GM04504 (cell line): ENCODE results near the gene SESTD1.
"Not testable (repeated sequence)": the region's sequence is repeated elsewhere in the genome, so short reads cannot be mapped to it uniquely, and the experiment has no call there.

Experiments used
- DNase-seq: peaks from one replicate; pipeline ENCODE4 v3.0.0-alpha.2; 2012; ENCODE audit warnings: low read depth

SESTD1 gene

GRCh38 chr2:179106676-179107428 lies 157.8 kb downstream of the SESTD1 start:
- peak; percentile 88 for DNase-seq

- no peak for DNase-seq
These were observed 158.3 kb downstream of the SESTD1 start for GRCh38 chr2:179106342-179106675.

GRCh38 chr2:179104736-179105135 lies 159.9 kb downstream of the SESTD1 start:
- no peak for DNase-seq

- DNase-seq: no peak
These were observed 166.4 kb downstream of the SESTD1 start for GRCh38 chr2:179098080-179098689.

DNA sequence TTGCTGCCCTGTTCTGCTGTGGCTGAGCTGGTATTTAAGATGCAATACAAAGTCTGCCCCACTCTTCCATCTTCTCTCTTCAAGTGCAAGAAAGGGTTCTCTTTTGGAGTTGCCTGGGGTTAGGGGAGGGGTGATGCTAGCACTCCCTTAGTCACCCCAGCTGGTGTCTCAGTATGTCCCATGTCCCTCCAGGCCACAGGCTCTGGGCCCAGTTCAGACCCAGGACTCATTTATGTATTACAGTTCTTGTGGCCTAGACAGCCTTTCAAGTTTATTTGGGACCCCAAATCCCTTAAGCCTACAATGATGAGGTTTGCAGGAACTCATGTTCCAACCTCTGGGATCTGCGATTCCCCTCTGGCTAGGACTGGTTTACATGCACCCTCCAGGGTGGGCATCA lies 167.5 kb downstream of the SESTD1 start:
- DNase-seq: no peak

GRCh38 chr2:179096090-179096489 lies 168.5 kb downstream of the SESTD1 start:
- DNase-seq: no peak

GRCh38 chr2:179092912-179093311 lies 171.7 kb downstream of the SESTD1 start:
- not testable (repeated sequence) for DNase-seq

DNA sequence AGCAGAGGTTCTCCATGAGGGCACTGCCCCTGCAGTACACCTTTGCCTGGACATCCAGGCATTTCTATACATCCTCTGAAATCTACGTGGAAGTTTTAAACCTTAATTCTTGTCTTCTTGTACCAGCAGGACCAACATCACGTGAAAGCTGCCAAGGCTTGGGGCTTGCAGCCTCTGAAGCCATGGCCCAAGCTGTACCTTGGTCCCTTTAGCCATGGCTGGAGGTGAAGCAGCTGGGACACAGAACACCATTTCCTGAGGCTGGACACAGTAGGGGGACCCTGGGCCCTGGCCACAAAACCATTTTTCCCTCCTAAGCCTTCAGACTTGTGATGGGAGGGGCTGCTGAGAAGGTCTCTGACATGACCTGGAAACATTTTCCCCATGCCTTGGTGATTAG lies 181.9 kb downstream of the SESTD1 start:
- DNase-seq: no peak

GRCh38 chr2:179081954-179082353 lies 182.7 kb downstream of the SESTD1 start:
- DNase-seq: no peak

DNA sequence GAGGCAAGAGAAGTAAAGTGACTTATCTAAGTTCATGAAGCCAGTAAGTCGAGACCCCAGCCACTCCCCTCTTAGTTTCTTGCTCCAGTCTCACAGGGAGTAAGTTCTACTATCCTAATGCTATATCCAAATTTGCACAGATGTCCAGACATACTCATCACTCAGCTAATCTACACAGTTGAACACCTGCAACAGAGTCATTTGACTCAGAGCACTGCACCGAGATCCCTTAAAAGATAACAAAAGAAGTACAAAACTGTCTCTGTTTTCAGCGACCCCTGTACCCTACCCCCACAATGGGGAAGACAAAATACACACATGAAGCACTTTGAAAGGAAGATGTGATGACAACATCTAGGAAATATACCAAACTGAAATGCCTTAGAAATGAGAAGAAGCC lies 192.1 kb downstream of the SESTD1 start:
- no peak for DNase-seq

DNA sequence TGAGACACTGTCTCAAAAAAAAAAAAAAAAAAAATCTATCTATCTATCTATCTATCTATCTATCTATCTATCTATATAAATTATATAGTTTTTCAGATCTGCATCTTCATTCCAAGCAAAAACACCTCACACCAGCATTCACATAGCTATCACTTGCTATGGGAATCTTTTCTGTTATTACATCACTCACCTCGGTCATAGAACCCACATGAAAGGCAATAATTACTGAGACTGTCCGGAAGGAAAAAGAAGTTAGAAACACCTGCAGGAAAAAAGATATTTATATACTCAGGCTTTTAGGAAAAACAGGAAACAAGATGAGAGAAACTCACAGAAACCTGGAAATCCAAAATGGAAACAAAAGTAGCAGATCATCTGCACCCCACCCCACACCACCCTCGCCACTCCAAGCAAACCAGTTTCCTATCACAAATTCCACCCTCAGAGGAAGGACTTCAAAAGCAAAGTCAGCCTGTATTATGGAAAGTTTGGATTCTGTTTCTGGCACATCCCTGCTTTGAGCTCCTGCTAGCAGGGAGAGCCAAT lies 192.7 kb downstream of the SESTD1 start:
- DNase-seq: no peak

DNA sequence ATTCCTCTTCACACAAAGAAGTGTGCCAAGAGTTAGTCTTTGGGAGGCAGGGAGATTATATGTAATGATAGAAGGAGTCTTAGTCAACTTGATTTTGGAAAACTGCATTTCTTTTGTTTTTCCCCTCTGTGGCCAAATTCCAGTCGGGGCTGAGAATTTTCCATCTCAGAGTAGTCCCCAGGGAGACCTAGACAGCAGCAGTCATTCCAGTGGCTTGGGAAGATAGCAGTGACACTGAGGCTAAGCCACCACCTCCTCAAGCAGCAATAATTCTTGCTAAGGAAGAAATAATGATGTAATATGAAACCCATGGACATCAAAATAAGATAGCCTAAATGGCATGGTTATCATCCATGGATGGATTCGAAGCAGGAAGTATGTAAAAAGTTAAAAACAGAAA lies 193.7 kb downstream of the SESTD1 start:
- DNase-seq: no peak

DNA sequence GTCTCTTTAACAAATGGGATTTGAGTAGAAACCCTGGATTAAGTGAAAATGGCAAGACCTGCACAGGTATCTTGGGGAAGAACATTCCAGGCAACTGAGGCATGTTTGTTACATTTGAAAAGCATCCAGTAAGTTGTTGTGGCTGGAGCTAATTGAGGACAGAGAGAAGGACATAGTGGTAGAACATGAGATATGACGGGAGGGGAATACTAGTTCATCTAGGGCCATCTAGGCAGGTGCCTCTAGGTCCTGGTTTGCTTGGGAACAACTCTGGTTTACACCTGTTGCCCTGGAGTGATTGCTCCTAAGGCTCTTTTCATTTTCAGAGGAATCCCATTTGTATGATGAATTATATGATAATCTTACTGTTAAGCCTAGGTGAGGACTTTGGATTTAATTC lies 194.9 kb downstream of the SESTD1 start:
- no peak for DNase-seq

GRCh38 chr2:179068991-179069643 lies 195.5 kb downstream of the SESTD1 start:
- no peak for DNase-seq

DNA sequence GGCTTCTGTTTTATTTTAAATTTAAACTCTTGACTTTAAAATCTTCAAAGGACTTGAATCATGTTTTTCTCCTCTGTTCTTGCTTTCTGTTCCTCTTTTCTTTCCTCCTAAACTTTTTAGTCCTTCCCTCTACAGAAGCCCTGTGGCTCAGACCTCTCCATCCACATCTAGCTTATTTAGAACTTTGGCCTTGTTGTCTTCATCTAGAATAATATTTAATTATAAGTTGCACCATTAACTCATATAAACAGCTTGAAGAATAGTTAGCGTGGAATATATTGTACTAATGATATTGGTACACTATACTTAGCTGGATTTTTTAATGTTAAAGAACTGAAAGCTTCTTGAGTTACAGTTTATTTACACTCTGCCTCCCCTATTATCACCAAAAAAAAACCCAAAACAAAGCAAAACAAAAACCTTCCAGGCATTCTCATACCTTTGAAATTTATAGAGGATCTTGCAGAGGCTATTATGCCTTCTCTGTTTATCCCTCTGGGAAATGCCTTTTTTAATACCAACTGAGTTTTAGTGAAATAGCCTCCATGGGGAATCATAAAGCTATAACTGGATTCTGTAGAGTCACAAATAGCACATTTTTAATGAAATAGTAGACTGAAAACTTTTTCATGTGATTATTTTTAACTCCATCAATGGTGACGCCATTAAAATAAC lies 205.5 kb downstream of the SESTD1 start:
- no peak for DNase-seq

DNA sequence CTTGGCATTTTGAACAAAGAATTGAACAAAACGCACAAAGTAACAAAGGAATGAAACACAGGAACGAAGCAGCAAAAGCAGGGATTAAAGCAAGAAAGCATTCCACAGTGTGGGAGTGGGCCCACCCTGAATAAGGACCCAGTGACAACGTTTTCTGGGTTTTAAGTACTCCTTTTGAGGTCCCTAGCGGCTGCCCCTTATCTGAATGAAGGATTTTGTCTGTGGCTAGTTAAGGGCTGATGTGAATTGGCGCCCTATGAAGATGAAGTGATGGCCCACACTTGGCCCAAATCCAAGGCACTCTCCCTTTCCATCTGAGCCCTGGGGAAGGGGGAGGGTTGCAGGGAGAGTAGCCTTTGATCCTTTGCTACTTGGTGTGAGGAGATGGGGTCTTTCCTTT lies 206.9 kb downstream of the SESTD1 start:
- DNase-seq: no peak

DNA sequence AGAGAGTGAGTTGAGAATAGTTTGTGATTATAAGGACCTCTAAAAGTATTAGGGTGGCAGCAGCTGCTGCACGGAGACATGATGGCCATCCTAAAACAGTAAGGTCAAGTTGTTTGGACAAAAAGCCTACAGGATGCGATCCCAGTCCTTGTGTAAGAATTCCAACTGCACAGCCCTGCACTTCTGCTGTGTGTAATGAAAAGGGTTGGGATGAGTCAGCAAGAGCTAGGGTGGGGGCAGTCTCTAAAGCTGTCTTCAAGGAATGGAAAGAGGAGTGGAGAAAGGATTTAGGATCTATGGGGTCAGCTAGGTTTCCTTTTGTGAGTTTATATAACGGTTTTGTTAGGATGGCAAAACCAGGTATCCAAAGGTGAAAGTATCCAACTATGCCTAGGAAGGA lies 211.1 kb downstream of the SESTD1 start:
- DNase-seq: not testable (repeated sequence)
